Measurements from ENCODE around the gene UPK2. TPM values are rescaled to one million over a fixed set of nuclear protein-coding genes. Genes with fewer than 3 reads are reported as not detected.

Gene UPK2
- total and polyA plus RNA-seq, 10 of the 15 experiments (the other 5 are each of a cell fraction or from before 2014, with no cell fraction given) = 0.07 to 1.0 (median 0.31) TPM; not detected in 7

- TF ChIP-seq, protein P1, sequence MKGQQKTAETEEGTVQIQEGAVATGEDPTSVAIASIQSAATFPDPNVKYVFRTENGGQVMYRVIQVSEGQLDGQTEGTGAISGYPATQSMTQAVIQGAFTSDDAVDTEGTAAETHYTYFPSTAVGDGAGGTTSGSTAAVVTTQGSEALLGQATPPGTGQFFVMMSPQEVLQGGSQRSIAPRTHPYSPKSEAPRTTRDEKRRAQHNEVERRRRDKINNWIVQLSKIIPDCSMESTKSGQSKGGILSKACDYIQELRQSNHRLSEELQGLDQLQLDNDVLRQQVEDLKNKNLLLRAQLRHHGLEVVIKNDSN (IDR thresholded peaks at IDR 0.05; ENCODE audit: borderline replicate concordance, extremely low read length, insufficient read depth, low read depth, low read length) = no peak
- TF ChIP-seq POLR2AphosphoS5 (IDR thresholded peaks at IDR 0.05; ENCODE audit: low read length) = no peak
- TF ChIP-seq, protein P2, sequence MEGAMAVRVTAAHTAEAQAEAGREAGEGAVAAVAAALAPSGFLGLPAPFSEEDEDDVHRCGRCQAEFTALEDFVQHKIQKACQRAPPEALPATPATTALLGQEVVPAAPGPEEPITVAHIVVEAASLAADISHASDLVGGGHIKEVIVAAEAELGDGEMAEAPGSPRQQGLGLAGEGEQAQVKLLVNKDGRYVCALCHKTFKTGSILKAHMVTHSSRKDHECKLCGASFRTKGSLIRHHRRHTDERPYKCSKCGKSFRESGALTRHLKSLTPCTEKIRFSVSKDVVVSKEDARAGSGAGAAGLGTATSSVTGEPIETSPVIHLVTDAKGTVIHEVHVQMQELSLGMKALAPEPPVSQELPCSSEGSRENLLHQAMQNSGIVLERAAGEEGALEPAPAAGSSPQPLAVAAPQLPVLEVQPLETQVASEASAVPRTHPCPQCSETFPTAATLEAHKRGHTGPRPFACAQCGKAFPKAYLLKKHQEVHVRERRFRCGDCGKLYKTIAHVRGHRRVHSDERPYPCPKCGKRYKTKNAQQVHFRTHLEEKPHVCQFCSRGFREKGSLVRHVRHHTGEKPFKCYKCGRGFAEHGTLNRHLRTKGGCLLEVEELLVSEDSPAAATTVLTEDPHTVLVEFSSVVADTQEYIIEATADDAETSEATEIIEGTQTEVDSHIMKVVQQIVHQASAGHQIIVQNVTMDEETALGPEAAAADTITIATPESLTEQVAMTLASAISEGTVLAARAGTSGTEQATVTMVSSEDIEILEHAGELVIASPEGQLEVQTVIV (IDR thresholded peaks at IDR 0.05; ENCODE audit: borderline replicate concordance, partially characterized antibody) = no peak
- no peak for TF ChIP-seq BCL11A (IDR thresholded peaks at IDR 0.05; ENCODE audit: low read depth, low read length)
- TF ChIP-seq, protein P3, sequence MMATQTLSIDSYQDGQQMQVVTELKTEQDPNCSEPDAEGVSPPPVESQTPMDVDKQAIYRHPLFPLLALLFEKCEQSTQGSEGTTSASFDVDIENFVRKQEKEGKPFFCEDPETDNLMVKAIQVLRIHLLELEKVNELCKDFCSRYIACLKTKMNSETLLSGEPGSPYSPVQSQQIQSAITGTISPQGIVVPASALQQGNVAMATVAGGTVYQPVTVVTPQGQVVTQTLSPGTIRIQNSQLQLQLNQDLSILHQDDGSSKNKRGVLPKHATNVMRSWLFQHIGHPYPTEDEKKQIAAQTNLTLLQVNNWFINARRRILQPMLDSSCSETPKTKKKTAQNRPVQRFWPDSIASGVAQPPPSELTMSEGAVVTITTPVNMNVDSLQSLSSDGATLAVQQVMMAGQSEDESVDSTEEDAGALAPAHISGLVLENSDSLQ (IDR thresholded peaks at IDR 0.05) = no peak
Measured at GRCh38 chr11:118998822-118999221, 42.7 kb downstream of the UPK2 start (continued).

DNA sequence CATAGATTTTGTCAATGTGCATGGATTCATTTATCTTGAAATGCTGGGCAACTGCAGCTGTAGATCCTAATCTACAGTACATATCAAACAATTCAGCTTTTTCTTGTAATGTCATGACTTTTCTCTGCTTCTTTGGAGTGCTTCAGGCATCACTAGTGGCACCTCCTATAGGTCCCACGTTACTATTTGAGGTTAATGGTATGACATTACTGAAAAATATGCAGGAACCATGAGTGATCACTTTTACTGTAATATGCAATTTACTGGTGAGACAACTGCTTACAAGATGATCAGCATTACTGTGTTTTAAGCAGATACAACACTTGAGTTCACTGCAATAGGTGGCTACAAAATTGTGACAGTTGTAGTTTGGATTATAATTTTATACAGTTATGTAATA is 44.8 kb downstream of the UPK2 start:
- Histone ChIP-seq H3K9me3 (replicated peaks; ENCODE audit: control insufficient read depth, insufficient read depth, low read length) (no peaks in the 10 kb centered on the region), H3K27me3 (replicated peaks in 1 of 2; ENCODE audit: control insufficient read depth in 2 of 2, insufficient read depth in 2 of 2, low read length in 1 of 2) (no peaks in the 10 kb centered on the region), H3K27ac (ENCODE audit: control insufficient read depth, insufficient read depth) (no peak overlapping the region), H3K36me3 (ENCODE audit: control insufficient read depth in 2 of 2, insufficient read depth in 2 of 2, low read length in 1 of 2) (0 out of 4 replicates have a peak, but pooled peaks cover 0 to 2% of the 10 kb centered on the region in 2 experiments), H2AFZ (ENCODE audit: control insufficient read depth, low read depth, low read length) (no peak overlapping the region), H4K20me1 (ENCODE audit: control insufficient read depth, insufficient read depth) (no peaks in the 10 kb centered on the region), H3K4me2 (ENCODE audit: control insufficient read depth, insufficient read depth) (no peak overlapping the region), H3K79me2 (ENCODE audit: control insufficient read depth, insufficient read depth, low read length) (peaks cover 24% of the 10 kb centered on the region), H3K4me3 (no peak overlapping the region), H3K9ac (ENCODE audit: control insufficient read depth, insufficient read depth, low read length) (no peak overlapping the region), H3K4me1 (ENCODE audit: control insufficient read depth, insufficient read depth, low read length) (no peaks in the 10 kb centered on the region; the same call in none of the 2 replicates)
- BruUV-seq (replicated peaks) = no TSS peak
- ChIA-PET SMC1A (ENCODE audit: uncharacterized antibody, unreplicated experiment) (interaction anchor here (1.2 to 5.7 kb wide), 2 partner anchors 17 to 28 kb away, joined by 3 to 26 read pairs; partner anchors contain the start of genes RPS25 and TRAPPC4), POLR2A (interaction anchor here (1.1 kb wide), 1 partner anchor 17 kb away, joined by 5 read pairs; the partner anchor contains the start of gene RPS25), RAD21 (ENCODE audit: unreplicated experiment) (no interaction called here), CTCF (no interaction called here)
- in situ Hi-C loops (cut with MboI) (no loop called here), intact Hi-C loops (cut with micrococcal nuclease; ENCODE audit: unreplicated experiment) (loop anchor here (1.0 kb wide), 1 partner anchor 13 kb away; no protein-coding TSS in a partner anchor)
- FAIRE-seq (no peak), ATAC-seq (no peak), DNase-seq (ENCODE audit: low read depth, low spot score) (no peak)
- 50% methylated on average over 1 of the region's 1 CpG for WGBS (ENCODE audit: insufficient coverage, insufficient replicate concordance, low lambda C conversion rate, missing lambda C conversion rate)
- TF ChIP-seq, protein P4, sequence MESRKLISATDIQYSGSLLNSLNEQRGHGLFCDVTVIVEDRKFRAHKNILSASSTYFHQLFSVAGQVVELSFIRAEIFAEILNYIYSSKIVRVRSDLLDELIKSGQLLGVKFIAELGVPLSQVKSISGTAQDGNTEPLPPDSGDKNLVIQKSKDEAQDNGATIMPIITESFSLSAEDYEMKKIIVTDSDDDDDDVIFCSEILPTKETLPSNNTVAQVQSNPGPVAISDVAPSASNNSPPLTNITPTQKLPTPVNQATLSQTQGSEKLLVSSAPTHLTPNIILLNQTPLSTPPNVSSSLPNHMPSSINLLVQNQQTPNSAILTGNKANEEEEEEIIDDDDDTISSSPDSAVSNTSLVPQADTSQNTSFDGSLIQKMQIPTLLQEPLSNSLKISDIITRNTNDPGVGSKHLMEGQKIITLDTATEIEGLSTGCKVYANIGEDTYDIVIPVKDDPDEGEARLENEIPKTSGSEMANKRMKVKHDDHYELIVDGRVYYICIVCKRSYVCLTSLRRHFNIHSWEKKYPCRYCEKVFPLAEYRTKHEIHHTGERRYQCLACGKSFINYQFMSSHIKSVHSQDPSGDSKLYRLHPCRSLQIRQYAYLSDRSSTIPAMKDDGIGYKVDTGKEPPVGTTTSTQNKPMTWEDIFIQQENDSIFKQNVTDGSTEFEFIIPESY (IDR thresholded peaks at IDR 0.05) = no peak
- TF ChIP-seq LARP7 (IDR thresholded peaks at IDR 0.05) (no peak), GABPA (IDR thresholded peaks at IDR 0.05; ENCODE audit: low read depth) (no peak), NRF1 (conservative IDR thresholded peaks at IDR 0.05; ENCODE audit: low read depth, low read length) (no peak), BHLHE40 (IDR thresholded peaks at IDR 0.05; ENCODE audit: borderline replicate concordance in 1 of 2, low read depth in 2 of 2, low read length in 1 of 2) (no peak)
- TF ChIP-seq, protein P5, sequence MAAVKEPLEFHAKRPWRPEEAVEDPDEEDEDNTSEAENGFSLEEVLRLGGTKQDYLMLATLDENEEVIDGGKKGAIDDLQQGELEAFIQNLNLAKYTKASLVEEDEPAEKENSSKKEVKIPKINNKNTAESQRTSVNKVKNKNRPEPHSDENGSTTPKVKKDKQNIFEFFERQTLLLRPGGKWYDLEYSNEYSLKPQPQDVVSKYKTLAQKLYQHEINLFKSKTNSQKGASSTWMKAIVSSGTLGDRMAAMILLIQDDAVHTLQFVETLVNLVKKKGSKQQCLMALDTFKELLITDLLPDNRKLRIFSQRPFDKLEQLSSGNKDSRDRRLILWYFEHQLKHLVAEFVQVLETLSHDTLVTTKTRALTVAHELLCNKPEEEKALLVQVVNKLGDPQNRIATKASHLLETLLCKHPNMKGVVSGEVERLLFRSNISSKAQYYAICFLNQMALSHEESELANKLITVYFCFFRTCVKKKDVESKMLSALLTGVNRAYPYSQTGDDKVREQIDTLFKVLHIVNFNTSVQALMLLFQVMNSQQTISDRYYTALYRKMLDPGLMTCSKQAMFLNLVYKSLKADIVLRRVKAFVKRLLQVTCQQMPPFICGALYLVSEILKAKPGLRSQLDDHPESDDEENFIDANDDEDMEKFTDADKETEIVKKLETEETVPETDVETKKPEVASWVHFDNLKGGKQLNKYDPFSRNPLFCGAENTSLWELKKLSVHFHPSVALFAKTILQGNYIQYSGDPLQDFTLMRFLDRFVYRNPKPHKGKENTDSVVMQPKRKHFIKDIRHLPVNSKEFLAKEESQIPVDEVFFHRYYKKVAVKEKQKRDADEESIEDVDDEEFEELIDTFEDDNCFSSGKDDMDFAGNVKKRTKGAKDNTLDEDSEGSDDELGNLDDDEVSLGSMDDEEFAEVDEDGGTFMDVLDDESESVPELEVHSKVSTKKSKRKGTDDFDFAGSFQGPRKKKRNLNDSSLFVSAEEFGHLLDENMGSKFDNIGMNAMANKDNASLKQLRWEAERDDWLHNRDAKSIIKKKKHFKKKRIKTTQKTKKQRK (IDR thresholded peaks at IDR 0.05; ENCODE audit: low read depth, low read length) = no peak
